HFF-Myc (cell line): ENCODE data around the gene KCNAB1.

Experiments used
- DNase-seq: peaks from one replicate; pipeline ENCODE4 v3.0.0-alpha.2; 2011; ENCODE audit warnings: low read depth; ENCODE audit errors: extremely low read depth
- H3K4me3 ChIP-seq: replicated peaks from 2 replicates; pipeline ENCODE4 v1.5.1; 2011; ENCODE audit warnings: low read depth, mild to moderate bottlenecking, control low read depth, low read length
- TF ChIP-seq, protein P1 (sequence below): IDR thresholded peaks from 2 replicates; pipeline ENCODE4 v1.5.1; 2012; ENCODE audit warnings: mild to moderate bottlenecking, low read depth, low read length, control low read depth; ENCODE audit errors: missing control alignments

The KCNAB1 gene

DNA sequence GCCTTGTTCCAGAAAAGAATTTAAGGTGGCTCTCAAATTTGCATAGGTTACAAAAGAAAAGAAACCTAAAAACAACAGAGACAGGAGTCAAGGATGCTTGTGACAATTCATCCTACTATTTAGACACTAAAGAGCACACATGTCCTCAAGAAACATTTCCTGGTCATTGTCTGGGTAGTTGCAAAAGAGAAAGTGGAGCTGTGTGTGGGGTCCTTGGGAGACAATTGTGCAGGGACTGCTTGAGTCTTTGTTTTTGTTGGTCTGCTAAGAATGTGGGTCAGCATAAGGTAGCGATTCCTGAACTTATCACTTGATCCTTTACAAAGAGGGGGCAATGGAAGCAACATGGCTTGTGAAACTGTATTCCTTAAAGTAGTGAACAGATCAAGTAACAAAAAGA, 185.3 kb downstream of the KCNAB1 start:
- TF ChIP-seq, protein P1, sequence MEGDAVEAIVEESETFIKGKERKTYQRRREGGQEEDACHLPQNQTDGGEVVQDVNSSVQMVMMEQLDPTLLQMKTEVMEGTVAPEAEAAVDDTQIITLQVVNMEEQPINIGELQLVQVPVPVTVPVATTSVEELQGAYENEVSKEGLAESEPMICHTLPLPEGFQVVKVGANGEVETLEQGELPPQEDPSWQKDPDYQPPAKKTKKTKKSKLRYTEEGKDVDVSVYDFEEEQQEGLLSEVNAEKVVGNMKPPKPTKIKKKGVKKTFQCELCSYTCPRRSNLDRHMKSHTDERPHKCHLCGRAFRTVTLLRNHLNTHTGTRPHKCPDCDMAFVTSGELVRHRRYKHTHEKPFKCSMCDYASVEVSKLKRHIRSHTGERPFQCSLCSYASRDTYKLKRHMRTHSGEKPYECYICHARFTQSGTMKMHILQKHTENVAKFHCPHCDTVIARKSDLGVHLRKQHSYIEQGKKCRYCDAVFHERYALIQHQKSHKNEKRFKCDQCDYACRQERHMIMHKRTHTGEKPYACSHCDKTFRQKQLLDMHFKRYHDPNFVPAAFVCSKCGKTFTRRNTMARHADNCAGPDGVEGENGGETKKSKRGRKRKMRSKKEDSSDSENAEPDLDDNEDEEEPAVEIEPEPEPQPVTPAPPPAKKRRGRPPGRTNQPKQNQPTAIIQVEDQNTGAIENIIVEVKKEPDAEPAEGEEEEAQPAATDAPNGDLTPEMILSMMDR: no peak
- no peak for DNase-seq
- H3K4me3 ChIP-seq: no peak overlapping the region

GRCh38 chr3:156307704-156308103, 187.3 kb downstream of the KCNAB1 start:
- TF ChIP-seq, protein P1: no peak
- H3K4me3 ChIP-seq: no peak overlapping the region
- DNase-seq: no peak

- H3K4me3 ChIP-seq: no peak overlapping the region
- TF ChIP-seq, protein P1: no peak
- no peak for DNase-seq
These were observed 191.1 kb downstream of the KCNAB1 start for GRCh38 chr3:156311431-156311830.

DNA sequence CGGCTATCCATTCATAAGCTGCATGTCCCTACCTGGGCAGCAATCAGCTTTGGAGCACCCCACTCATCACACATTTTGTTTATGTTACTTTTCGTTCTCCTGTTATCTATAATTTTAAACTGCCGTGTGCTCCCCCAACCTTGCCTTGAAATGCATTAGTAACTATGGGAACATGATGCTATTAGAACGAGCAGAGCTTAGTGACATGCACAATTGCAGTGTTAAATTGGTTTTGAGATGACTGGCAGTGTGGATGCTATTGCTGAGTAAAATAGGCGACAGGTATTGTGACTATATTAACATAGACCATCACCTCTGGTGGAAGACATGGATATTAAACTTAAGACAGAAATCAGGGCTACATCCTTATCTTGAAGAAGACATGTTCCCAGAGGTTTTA, 191.6 kb downstream of the KCNAB1 start:
- no peak for DNase-seq
- TF ChIP-seq, protein P1: no peak
- H3K4me3 ChIP-seq: no peak overlapping the region

DNA sequence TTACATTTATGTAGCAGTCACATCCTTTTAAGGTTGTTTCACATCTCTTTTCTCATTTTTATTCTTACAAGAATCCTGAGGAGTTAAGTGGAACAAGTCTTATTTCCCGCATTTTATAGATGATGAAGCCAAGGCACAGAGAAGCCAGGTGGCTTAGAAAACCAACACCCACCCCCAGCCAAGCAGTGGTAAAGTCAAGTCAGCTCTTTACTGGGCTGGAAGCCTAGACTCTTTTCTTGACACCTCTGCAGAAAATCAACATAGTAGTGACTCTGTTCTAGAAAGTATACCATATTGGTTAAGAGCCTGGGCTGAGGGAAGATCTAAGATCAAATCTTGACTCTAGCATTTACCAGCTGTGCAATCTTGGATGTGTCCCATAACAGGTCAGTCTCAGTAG, 195.7 kb downstream of the KCNAB1 start:
- H3K4me3 ChIP-seq: no peak overlapping the region
- TF ChIP-seq, protein P1: no peak
- no peak for DNase-seq

DNA sequence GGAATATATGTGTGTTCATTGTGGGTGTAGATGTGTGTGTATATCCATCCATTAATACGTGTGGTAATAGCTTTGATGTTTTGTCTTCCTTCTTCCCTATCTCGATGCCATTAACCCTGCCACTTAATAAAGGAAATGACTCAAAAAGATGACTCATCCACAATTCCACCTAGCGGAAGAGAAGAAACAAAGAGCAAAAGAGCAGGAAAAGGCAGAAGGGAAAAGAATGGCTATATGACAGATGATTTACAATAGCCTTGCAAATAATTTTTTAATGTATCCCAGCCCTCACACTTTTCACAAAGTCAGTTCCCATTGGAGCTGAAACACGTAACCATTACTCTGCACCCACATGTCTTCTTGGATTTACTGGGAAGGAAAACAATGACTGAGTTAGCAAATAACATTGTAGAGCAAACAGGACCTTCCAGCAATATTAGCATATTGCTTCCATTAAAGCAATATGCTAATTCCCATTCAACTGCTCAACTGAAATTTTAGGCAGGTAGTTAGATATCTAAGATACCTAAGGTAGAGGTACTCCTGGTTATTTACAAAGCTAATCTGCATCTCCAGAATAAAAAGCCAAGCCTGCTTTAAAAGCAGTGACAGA, 197.2 kb downstream of the KCNAB1 start:
- TF ChIP-seq, protein P1: no peak
- H3K4me3 ChIP-seq: no peak overlapping the region
- peak; percentile 91 for DNase-seq

DNA sequence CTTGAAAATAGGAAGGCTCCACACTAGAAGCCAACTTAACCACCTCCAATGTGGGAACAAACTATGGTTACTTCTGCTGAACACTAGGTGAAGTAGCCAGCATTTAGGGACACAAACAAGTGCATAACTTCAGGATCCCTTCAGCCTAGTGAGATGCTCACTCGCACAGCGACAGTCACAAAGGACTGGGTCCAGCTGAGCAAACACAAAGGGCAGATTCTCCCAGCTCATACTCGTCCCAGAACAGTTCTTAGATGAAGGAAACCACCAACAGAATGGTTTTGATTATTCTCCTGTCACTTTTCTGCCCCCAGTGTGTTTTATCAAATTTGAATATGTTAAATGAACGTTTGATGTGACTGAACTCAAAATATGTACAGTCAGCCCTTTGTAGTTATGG, 201.6 kb downstream of the KCNAB1 start:
- TF ChIP-seq, protein P1: no peak
- DNase-seq: no peak
- H3K4me3 ChIP-seq: no peak overlapping the region
